K562 (cell line): ENCODE results near the gene MDM4. TPM values are rescaled to one million over a fixed set of nuclear protein-coding genes. Genes with fewer than 3 reads are reported as not detected.

ENCODE experiments used
- ATAC-seq: fragments of 200-7000 bp; cut with Tn5 transposase; 3 replicates; pipeline ENCODE4 v1.9.1; 2020; ENCODE audit warnings: moderate library complexity
- BruUV-seq: library from RNA; stranded (reverse); fragments of 400-500 nt; replicated peaks from 2 replicates; lab custom pipeline; 2021; lab: Mats Ljungman, UMichigan
- CTCF ChIA-PET: fragments of 300-600 bp; formaldehyde crosslinking; extraction: SDS; loops from one replicate; lab custom pipeline; 2021; ENCODE audit warnings: low intra/inter-chr PET ratio; lab: Yijun Ruan, JAX
- POLR2A ChIA-PET: fragments of 300-600, 350-650 bp; sonication (Branson Sonifier 250); formaldehyde crosslinking; extraction: SDS; loops from one replicate; lab custom pipeline; 2021; ENCODE audit warnings: antibody characterized with exemption, inconsistent platforms; lab: Yijun Ruan, JAX
- DNase-seq, 4 experiments: peaks; one replicate each; pipeline versions ENCODE4 v3.0.0 to v3.0.0-alpha.2; 2011 to 2018; ENCODE audit warnings: low spot score in 3 of 4, mixed read lengths in 3 of 4; ENCODE audit errors: extremely low read depth in 1 of 4
- FAIRE-seq: peaks from 2 replicates; lab custom pipeline; 2011; peaks lifted over from hg19 to GRCh38; lab: Jason Lieb, UNC
- H2AFZ ChIP-seq: 2 replicates; pipeline ENCODE4 v1.6.0; 2011; ENCODE audit warnings: low read depth, low read length, control low read depth, inconsistent platforms
- H3K27ac ChIP-seq: fragments of 200-600 bp; 3 replicates; pipeline ENCODE4 v1.8.0; 2011; ENCODE audit warnings: low read depth, mild to moderate bottlenecking, control low read depth, inconsistent platforms, low read length, moderate library complexity, mixed read lengths; ENCODE audit errors: extremely low read depth
- H3K27me3 ChIP-seq, 2 experiments: fragments of 300-600 bp in 1 of 2; 2 replicates in 1 of 2; 3 replicates in 1 of 2; pipeline versions ENCODE4 v1.6.0 to v1.8.0; 2011; ENCODE audit warnings: inconsistent platforms in 2 of 2, low read length in 2 of 2, mild to moderate bottlenecking in 1 of 2, mixed read lengths in 1 of 2, moderate library complexity in 1 of 2; ENCODE audit not compliant: control insufficient read depth in 2 of 2, insufficient read depth in 2 of 2
- H3K36me3 ChIP-seq: fragments of 300-600 bp; 3 replicates; pipeline ENCODE4 v1.8.0; 2011; ENCODE audit warnings: mild to moderate bottlenecking, low read length, inconsistent platforms; ENCODE audit not compliant: control insufficient read depth, insufficient read depth
- H3K4me1 ChIP-seq, 2 experiments: fragments of 200-600 bp in 1 of 2; replicated peaks in 1 of 2; 2 replicates in 1 of 2; 3 replicates in 1 of 2; pipeline versions ENCODE4 v1.5.1 to v1.8.0; 2011; ENCODE audit warnings: inconsistent platforms in 2 of 2, low read length in 2 of 2, mild to moderate bottlenecking in 1 of 2, mixed read lengths in 1 of 2, moderate library complexity in 1 of 2; ENCODE audit not compliant: control insufficient read depth in 2 of 2, insufficient read depth in 2 of 2
- H3K4me2 ChIP-seq: 2 replicates; pipeline ENCODE4 v1.6.1; 2011; ENCODE audit warnings: low read length, control low read depth, inconsistent platforms, mixed read lengths; ENCODE audit not compliant: insufficient read depth
- H3K4me3 ChIP-seq: fragments of 200-600 bp; sonication (generic), shearing (Covaris generic); 2 replicates; pipeline ENCODE4 v1.5.1; 2016; ENCODE audit warnings: control low read depth, inconsistent platforms
- H3K79me2 ChIP-seq: fragments of 200-600 bp; 3 replicates; pipeline ENCODE4 v1.8.0; 2011; ENCODE audit warnings: low read length, inconsistent platforms; ENCODE audit not compliant: control insufficient read depth, insufficient read depth
- H3K9ac ChIP-seq, 2 experiments: 2 replicates each; pipeline versions ENCODE4 v1.6.0 to v1.6.1; 2011; ENCODE audit warnings: low read depth in 2 of 2, low read length in 2 of 2, control low read depth in 1 of 2, inconsistent platforms in 1 of 2, mild to moderate bottlenecking in 1 of 2, mixed read lengths in 1 of 2; ENCODE audit not compliant: insufficient read depth in 1 of 2
- H3K9me1 ChIP-seq: one replicate; pipeline ENCODE4 v1.6.0; 2011; ENCODE audit warnings: inconsistent platforms, mild to moderate bottlenecking, low read length, moderate library complexity; ENCODE audit not compliant: control insufficient read depth, insufficient read depth
- H3K9me3 ChIP-seq: replicated peaks from 2 replicates; pipeline ENCODE4 v1.5.1; 2011; ENCODE audit warnings: low read depth, low read length, inconsistent platforms; ENCODE audit not compliant: control insufficient read depth, insufficient read depth
- H4K20me1 ChIP-seq: replicated peaks from 2 replicates; pipeline ENCODE4 v1.6.1; 2011; ENCODE audit warnings: low read length, inconsistent platforms, mixed read lengths; ENCODE audit not compliant: control insufficient read depth, insufficient read depth
- CCNT2 ChIP-seq: IDR thresholded peaks from 2 replicates; pipeline ENCODE4 v1.6.1; 2011; ENCODE audit warnings: borderline replicate concordance, low read depth, mild to moderate bottlenecking, moderate library complexity, mixed read lengths, low read length; ENCODE audit not compliant: insufficient read length; ENCODE audit errors: extremely low read depth
- ETV5 ChIP-seq: sonication (generic); formaldehyde crosslinking; IDR thresholded peaks from 2 replicates; pipeline ENCODE4 v1.4.0; 2020; ENCODE audit warnings: low read depth, mild to moderate bottlenecking, missing genetic modification reagents
- GATAD2A ChIP-seq: fragments of 450-650 bp; IDR thresholded peaks from 2 replicates; pipeline ENCODE4 v1.6.1; 2017
- KAT8 ChIP-seq: fragments of 450-650 bp; IDR thresholded peaks from 2 replicates; pipeline ENCODE4 v1.6.1; 2016; ENCODE audit warnings: low read depth, mild to moderate bottlenecking
- KDM5B ChIP-seq: fragments of 200-600 bp; sonication (generic); IDR thresholded peaks from 2 replicates; pipeline ENCODE4 v1.6.1; 2012; ENCODE audit warnings: low read depth, mild to moderate bottlenecking, moderate library complexity, low read length, control low read depth, inconsistent platforms; ENCODE audit not compliant: insufficient replicate concordance
- NEUROD1 ChIP-seq: fragments of 150-350 bp; IDR thresholded peaks from 2 replicates; pipeline ENCODE4 v1.6.1; 2014; ENCODE audit warnings: borderline replicate concordance, low read length, low read depth; ENCODE audit not compliant: partially characterized antibody
- NR1H2 ChIP-seq: sonication (generic); formaldehyde crosslinking; IDR thresholded peaks from 2 replicates; pipeline ENCODE4 v1.4.0; 2020; ENCODE audit warnings: mild to moderate bottlenecking, missing genetic modification reagents
- RNF2 ChIP-seq: sonication (generic); IDR thresholded peaks from 2 replicates; pipeline ENCODE4 v1.6.1; 2016
- SNAPC5 ChIP-seq: fragments of 250-450 bp; sonication (Bioruptor Pico); IDR thresholded peaks from 2 replicates; pipeline ENCODE4 v1.8.0; 2021; ENCODE audit warnings: moderate library complexity, mild to moderate bottlenecking, inconsistent platforms
- THRA ChIP-seq: fragments of 450-650 bp; IDR thresholded peaks from 2 replicates; pipeline ENCODE4 v1.6.1; 2017; ENCODE audit warnings: mild to moderate bottlenecking, moderate library complexity
- ZFX ChIP-seq: sonication (generic); formaldehyde crosslinking; IDR thresholded peaks from 2 replicates; pipeline ENCODE4 v1.8.0; 2022; ENCODE audit warnings: mild to moderate bottlenecking, missing genetic modification reagents, moderate library complexity
- ZNF212 ChIP-seq: fragments of 450-650 bp; formaldehyde crosslinking; IDR thresholded peaks from 2 replicates; pipeline ENCODE4 v1.4.0; 2020; ENCODE audit warnings: mild to moderate bottlenecking
- ZNF507 ChIP-seq: conservative IDR thresholded peaks from 2 replicates; pipeline ENCODE4 v1.6.1; 2017; ENCODE audit warnings: missing genetic modification characterization, missing compliant biosample characterization
- WGBS: fragments of 100-300 bp; shearing (Covaris generic); methylation state at CpG from one replicate; pipeline ENCODE4 v1.1.6; 2016; ENCODE audit warnings: low coverage, mixed read lengths; ENCODE audit not compliant: insufficient coverage; ENCODE audit errors: missing lambda C conversion rate; 5-methylcytosine and 5-hydroxymethylcytosine counted together
- in situ Hi-C: fragments of 300-500 bp; cut with MboI; formaldehyde crosslinking; loops from 4 replicates; pipeline ENCODE4 v1.15.0; 2018; ENCODE audit warnings: inconsistent platforms, mixed read lengths
- intact Hi-C: fragments of 100-400 bp; cut with micrococcal nuclease; formaldehyde crosslinking; loops from 2 replicates; pipeline ENCODE4 v1.14.2; 2022
- polyA plus RNA-seq, 8 experiments: library from polyadenylated mRNA; depleted of rRNA in 4 of 8; stranded (reverse) in 5 of 8; unstranded in 3 of 8; fragments of >200 nt; fragmentation: Nextera tagmentation in 2 of 8; fragmentation: Illumina TruSeq in 1 of 8; extraction: Ambion mirVana in 2 of 8; extraction: Trizol in 1 of 8; gene quantifications; 2 replicates each; pipeline versions ENCODE4 v1.2.1 to v1.2.3, GENCODE V29; 2011 to 2014; ENCODE audit warnings: inconsistent platforms in 1 of 8, missing spikeins in 1 of 8
- total RNA-seq, 7 experiments: library from RNA; depleted of rRNA in 6 of 7; stranded (reverse); fragments of >200 nt in 6 of 7; fragmentation: Illumina TruSeq in 2 of 7; extraction: Trizol in 2 of 7; gene quantifications; 2 replicates each; pipeline versions ENCODE4 v1.2.1 to v1.2.3, GENCODE V29; 2011 to 2021; ENCODE audit warnings: low replicate concordance in 1 of 7
- TF ChIP-seq, protein P1 (sequence below): fragments of 450-650 bp; IDR thresholded peaks from 2 replicates; pipeline ENCODE4 v1.6.1; 2016; ENCODE audit warnings: borderline replicate concordance
- TF ChIP-seq, protein P2 (sequence below), 2 experiments: IDR thresholded peaks; 2 replicates each; pipeline ENCODE4 v1.6.1; 2012; ENCODE audit warnings: improper control_type of control experiment in 2 of 2, low read depth in 2 of 2, low read length in 2 of 2, borderline replicate concordance in 1 of 2

Gene MDM4
- total and polyA plus RNA-seq, 9 of the 15 experiments (the other 6 are each of a cell fraction or from before 2014, with no cell fraction given), result 3.3 to 61.7 (median 21.2) TPM

GRCh38 chr1:204495078-204495753 is 21.0 kb upstream of the MDM4 start:
- H3K9ac ChIP-seq, result peak overlapping the region in 1 of 2 experiments; percentile 91; a peak in 1 of 4 replicates
- peaks cover 29 to 39% of the 10 kb centered on the region in 2 experiments for H3K27me3 ChIP-seq
- ATAC-seq (no peak), DNase-seq (no peak), FAIRE-seq (no peak)
- no peaks in the 10 kb centered on the region for H3K9me1 ChIP-seq
- no TSS peak for BruUV-seq
- POLR2A ChIA-PET, result interaction anchor here (0.6 to 2.5 kb wide), 6 partner anchors 12 to 267 kb away, joined by 3 to 10 read pairs (median 4); no protein-coding TSS in a partner anchor
- in situ Hi-C loops (no loop called here), intact Hi-C loops (loop anchor here (2.0 kb wide), 1 partner anchor 48 kb away; no protein-coding TSS in a partner anchor)
- 0 out of 2 replicates have a peak, but pooled peaks cover 3% of the 10 kb centered on the region for H4K20me1 ChIP-seq
- H3K9me3 ChIP-seq, result peaks cover 2% of the 10 kb centered on the region; the same call in 1 of the 2 replicates
- no peak overlapping the region for H3K27ac ChIP-seq
- 4% methylated on average over 17 of the region's 17 CpGs for WGBS
- peak overlapping the region; percentile 85 for H3K4me2 ChIP-seq
- peak overlapping the region; percentile 49 for H3K4me3 ChIP-seq
- CTCF ChIA-PET, result interaction anchor here (0.6 to 2.1 kb wide), 4 partner anchors 39 to 67 kb away, joined by 3 to 13 read pairs (median 6); no protein-coding TSS in a partner anchor
- H3K36me3 ChIP-seq, result no peaks in the 10 kb centered on the region
- peaks cover 14 to 15% of the 10 kb centered on the region in 2 experiments; a peak in 4 of 5 replicates for H3K4me1 ChIP-seq
- peak overlapping the region; percentile 90 for H2AFZ ChIP-seq
- no peaks in the 10 kb centered on the region for H3K79me2 ChIP-seq
- 0 out of 2 replicates have a peak, but pooled peaks have one; percentile 24 for TF ChIP-seq NR1H2 (CRISPR knock-in tag)
- no peak for TF ChIP-seq ZNF212 (CRISPR knock-in tag)
- TF ChIP-seq CCNT2, result no peak
- TF ChIP-seq SNAPC5 (CRISPR knock-in tag), result no peak
- no peak for TF ChIP-seq KAT8
- no peak for TF ChIP-seq GATAD2A
- TF ChIP-seq ZNF507 (tag), result no peak
- TF ChIP-seq, protein P1, sequence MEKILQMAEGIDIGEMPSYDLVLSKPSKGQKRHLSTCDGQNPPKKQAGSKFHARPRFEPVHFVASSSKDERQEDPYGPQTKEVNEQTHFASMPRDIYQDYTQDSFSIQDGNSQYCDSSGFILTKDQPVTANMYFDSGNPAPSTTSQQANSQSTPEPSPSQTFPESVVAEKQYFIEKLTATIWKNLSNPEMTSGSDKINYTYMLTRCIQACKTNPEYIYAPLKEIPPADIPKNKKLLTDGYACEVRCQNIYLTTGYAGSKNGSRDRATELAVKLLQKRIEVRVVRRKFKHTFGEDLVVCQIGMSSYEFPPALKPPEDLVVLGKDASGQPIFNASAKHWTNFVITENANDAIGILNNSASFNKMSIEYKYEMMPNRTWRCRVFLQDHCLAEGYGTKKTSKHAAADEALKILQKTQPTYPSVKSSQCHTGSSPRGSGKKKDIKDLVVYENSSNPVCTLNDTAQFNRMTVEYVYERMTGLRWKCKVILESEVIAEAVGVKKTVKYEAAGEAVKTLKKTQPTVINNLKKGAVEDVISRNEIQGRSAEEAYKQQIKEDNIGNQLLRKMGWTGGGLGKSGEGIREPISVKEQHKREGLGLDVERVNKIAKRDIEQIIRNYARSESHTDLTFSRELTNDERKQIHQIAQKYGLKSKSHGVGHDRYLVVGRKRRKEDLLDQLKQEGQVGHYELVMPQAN, result no peak
- TF ChIP-seq ZFX (CRISPR knock-in tag), result no peak
- no peak for TF ChIP-seq KDM5B
- TF ChIP-seq NEUROD1, result no peak
- TF ChIP-seq ETV5 (CRISPR knock-in tag), result 0 out of 2 replicates have a peak, but pooled peaks have one; percentile 12
- TF ChIP-seq THRA, result no peak
- TF ChIP-seq, protein P2, sequence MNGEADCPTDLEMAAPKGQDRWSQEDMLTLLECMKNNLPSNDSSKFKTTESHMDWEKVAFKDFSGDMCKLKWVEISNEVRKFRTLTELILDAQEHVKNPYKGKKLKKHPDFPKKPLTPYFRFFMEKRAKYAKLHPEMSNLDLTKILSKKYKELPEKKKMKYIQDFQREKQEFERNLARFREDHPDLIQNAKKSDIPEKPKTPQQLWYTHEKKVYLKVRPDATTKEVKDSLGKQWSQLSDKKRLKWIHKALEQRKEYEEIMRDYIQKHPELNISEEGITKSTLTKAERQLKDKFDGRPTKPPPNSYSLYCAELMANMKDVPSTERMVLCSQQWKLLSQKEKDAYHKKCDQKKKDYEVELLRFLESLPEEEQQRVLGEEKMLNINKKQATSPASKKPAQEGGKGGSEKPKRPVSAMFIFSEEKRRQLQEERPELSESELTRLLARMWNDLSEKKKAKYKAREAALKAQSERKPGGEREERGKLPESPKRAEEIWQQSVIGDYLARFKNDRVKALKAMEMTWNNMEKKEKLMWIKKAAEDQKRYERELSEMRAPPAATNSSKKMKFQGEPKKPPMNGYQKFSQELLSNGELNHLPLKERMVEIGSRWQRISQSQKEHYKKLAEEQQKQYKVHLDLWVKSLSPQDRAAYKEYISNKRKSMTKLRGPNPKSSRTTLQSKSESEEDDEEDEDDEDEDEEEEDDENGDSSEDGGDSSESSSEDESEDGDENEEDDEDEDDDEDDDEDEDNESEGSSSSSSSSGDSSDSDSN (IDR thresholded peaks at IDR 0.05; ENCODE audit: borderline replicate concordance in 1 of 2, low read depth in 2 of 2, low read length in 2 of 2), result no peak
- TF ChIP-seq RNF2, result no peak
